H1 (cell line): ENCODE results near the gene ANKRD12. TPM values are rescaled to one million over a fixed set of nuclear protein-coding genes. Genes with fewer than 3 reads are reported as not detected.

Experiments
- CTCF ChIA-PET: fragments of 300-600 bp; sonication (Branson Sonifier 250); formaldehyde crosslinking; loops from one replicate; lab custom pipeline; 2021; ENCODE audit not compliant: partially characterized antibody; lab: Charles Lee
- POLR2A ChIA-PET: fragments of 300-600 bp; sonication (Branson Sonifier 250); formaldehyde crosslinking; loops from one replicate; lab custom pipeline; 2021; ENCODE audit warnings: inconsistent platforms; ENCODE audit not compliant: partially characterized antibody; lab: Charles Lee
- DNase-seq, 2 experiments: peaks; one replicate each; pipeline versions ENCODE4 v3.0.0 to v3.0.0-alpha.2; 2010 to 2022; ENCODE audit warnings: low spot score in 2 of 2, low read depth in 1 of 2, mixed read lengths in 1 of 2
- FAIRE-seq: peaks from 2 replicates; lab custom pipeline; 2011; peaks lifted over from hg19 to GRCh38; lab: Jason Lieb, UNC
- H2AFZ ChIP-seq: 2 replicates; pipeline ENCODE4 v1.8.1; 2012; ENCODE audit warnings: low read length, inconsistent platforms
- H2AK5ac ChIP-seq: 2 replicates; pipeline ENCODE4 v1.6.1; 2013; ENCODE audit warnings: low read depth, low read length
- H2BK120ac ChIP-seq: replicated peaks from 2 replicates; pipeline ENCODE3; 2013; ENCODE audit warnings: low read depth, low read length, inconsistent platforms
- H2BK12ac ChIP-seq: 2 replicates; pipeline ENCODE4 v1.6.1; 2013; ENCODE audit warnings: low read depth, low read length
- H2BK15ac ChIP-seq: 2 replicates; pipeline ENCODE4 v1.6.1; 2013; ENCODE audit warnings: low read length
- H2BK20ac ChIP-seq: 2 replicates; pipeline ENCODE4 v1.6.1; 2013; ENCODE audit warnings: low read length
- H2BK5ac ChIP-seq: 2 replicates; pipeline ENCODE4 v1.6.1; 2013; ENCODE audit warnings: low read depth, low read length
- H3K14ac ChIP-seq: 2 replicates; pipeline ENCODE4 v1.6.1; 2013; ENCODE audit warnings: inconsistent platforms; ENCODE audit not compliant: insufficient read length
- H3K18ac ChIP-seq: 2 replicates; pipeline ENCODE4 v1.6.1; 2013; ENCODE audit warnings: low read length; ENCODE audit errors: extremely low read depth
- H3K23ac ChIP-seq: 2 replicates; pipeline ENCODE4 v1.6.1; 2013; ENCODE audit warnings: inconsistent platforms; ENCODE audit not compliant: insufficient read length
- H3K23me2 ChIP-seq: 2 replicates; pipeline ENCODE4 v1.6.1; 2013; ENCODE audit warnings: low read depth, low read length
- H3K27ac ChIP-seq: 2 replicates; pipeline ENCODE4 v1.6.1; 2011; ENCODE audit warnings: low read depth, low read length, inconsistent platforms
- H3K27me3 ChIP-seq, 4 experiments: replicated peaks in 1 of 4; 1 replicate in 1 of 4; 2 replicates in 3 of 4; pipeline versions ENCODE4 v1.6.1 to v1.8.1; 2011 to 2013; ENCODE audit warnings: low read length in 3 of 4, mild to moderate bottlenecking in 3 of 4, inconsistent platforms in 2 of 4, mixed read lengths in 2 of 4, moderate library complexity in 1 of 4; ENCODE audit not compliant: control insufficient read depth in 3 of 4, insufficient read depth in 3 of 4; ENCODE audit errors: extremely low read depth in 1 of 4
- H3K36me3 ChIP-seq, 4 experiments: 2 replicates each; pipeline versions ENCODE4 v1.6.1 to v1.8.1; 2011 to 2013; ENCODE audit warnings: mild to moderate bottlenecking in 4 of 4, low read length in 3 of 4, moderate library complexity in 2 of 4, control low read depth in 1 of 4, inconsistent platforms in 1 of 4; ENCODE audit not compliant: insufficient read depth in 4 of 4, control insufficient read depth in 2 of 4
- H3K4ac ChIP-seq: replicated peaks from 2 replicates; pipeline ENCODE3; 2013; ENCODE audit warnings: low read length, low read depth, mixed read lengths, inconsistent platforms; ENCODE audit not compliant: insufficient read length
- H3K4me1 ChIP-seq, 4 experiments: replicated peaks in 1 of 4; 1 replicate in 1 of 4; 2 replicates in 3 of 4; pipeline versions ENCODE4 v1.6.1 to v1.8.1; 2011 to 2013; ENCODE audit warnings: low read length in 3 of 4, inconsistent platforms in 2 of 4, mixed read lengths in 1 of 4; ENCODE audit not compliant: insufficient read depth in 4 of 4, control insufficient read depth in 3 of 4
- H3K4me2 ChIP-seq, 2 experiments: 2 replicates each; pipeline versions ENCODE4 v1.6.1 to v1.8.1; 2011 to 2013; ENCODE audit warnings: low read depth in 2 of 2, low read length in 2 of 2, control low read depth in 1 of 2, inconsistent platforms in 1 of 2, mild to moderate bottlenecking in 1 of 2; ENCODE audit not compliant: insufficient read depth in 1 of 2
- H3K4me3 ChIP-seq, 4 experiments: fragments of 200-600, 300-600 bp in 1 of 4; sonication (generic), shearing (Covaris generic), sonication (Bioruptor Twin) in 1 of 4; 2 replicates each; pipeline versions ENCODE4 v1.5.1 to v1.8.1; 2011 to 2016; ENCODE audit warnings: low read length in 4 of 4, low read depth in 3 of 4, control low read depth in 2 of 4, inconsistent platforms in 2 of 4, mild to moderate bottlenecking in 2 of 4, mixed read lengths in 1 of 4, moderate library complexity in 1 of 4; ENCODE audit not compliant: insufficient read depth in 2 of 4; ENCODE audit errors: extremely low read depth in 1 of 4
- H3K56ac ChIP-seq: replicated peaks from 2 replicates; pipeline ENCODE3; 2013; ENCODE audit warnings: low read depth, mild to moderate bottlenecking, mixed read lengths, low read length, inconsistent platforms; ENCODE audit not compliant: insufficient read length
- H3K79me1 ChIP-seq: 2 replicates; pipeline ENCODE4 v1.6.1; 2013; ENCODE audit warnings: low read depth, low read length, control low read depth
- H3K79me2 ChIP-seq, 2 experiments: 2 replicates each; pipeline versions ENCODE4 v1.6.1 to v1.8.1; 2012 to 2013; ENCODE audit warnings: low read length in 2 of 2, mild to moderate bottlenecking in 2 of 2, inconsistent platforms in 1 of 2; ENCODE audit not compliant: insufficient read depth in 2 of 2, control insufficient read depth in 1 of 2
- H3K9ac ChIP-seq, 4 experiments: replicated peaks in 1 of 4; 1 replicate in 1 of 4; 2 replicates in 3 of 4; pipeline versions ENCODE4 v1.6.1 to v1.8.1; 2011 to 2013; ENCODE audit warnings: low read depth in 3 of 4, low read length in 3 of 4, control low read depth in 2 of 4, mild to moderate bottlenecking in 2 of 4, moderate library complexity in 2 of 4, inconsistent platforms in 1 of 4; ENCODE audit errors: extremely low read depth in 1 of 4
- H3K9me3 ChIP-seq, 2 experiments: 2 replicates each; pipeline versions ENCODE4 v1.6.1 to v1.8.1; 2012 to 2013; ENCODE audit warnings: mild to moderate bottlenecking in 2 of 2, moderate library complexity in 2 of 2, control low read depth in 1 of 2, inconsistent platforms in 1 of 2, low read depth in 1 of 2, low read length in 1 of 2, mixed read lengths in 1 of 2; ENCODE audit not compliant: insufficient read depth in 2 of 2
- H4K20me1 ChIP-seq, 2 experiments: replicated peaks in 1 of 2; 2 replicates each; pipeline versions ENCODE3 to v1.8.1; 2011 to 2013; ENCODE audit warnings: inconsistent platforms in 2 of 2, low read length in 2 of 2, mild to moderate bottlenecking in 1 of 2; ENCODE audit not compliant: insufficient read depth in 2 of 2, control insufficient read depth in 1 of 2
- H4K5ac ChIP-seq: 2 replicates; pipeline ENCODE4 v1.6.1; 2013; ENCODE audit warnings: low read length, low read depth, mixed read lengths, inconsistent platforms; ENCODE audit not compliant: insufficient read length
- H4K8ac ChIP-seq: 2 replicates; pipeline ENCODE4 v1.8.0; 2013; ENCODE audit warnings: mild to moderate bottlenecking, moderate library complexity, low read length, inconsistent platforms; ENCODE audit not compliant: insufficient read depth; ENCODE audit errors: extremely low read depth
- H4K91ac ChIP-seq: replicated peaks from 2 replicates; pipeline ENCODE3; 2013; ENCODE audit warnings: low read length, mixed read lengths, inconsistent platforms; ENCODE audit not compliant: insufficient read length
- FOSL1 ChIP-seq: IDR thresholded peaks from 2 replicates; pipeline ENCODE4 v1.6.1; 2011; ENCODE audit warnings: mild to moderate bottlenecking, low read depth, low read length, moderate library complexity; ENCODE audit not compliant: insufficient read depth
- JUND ChIP-seq: IDR thresholded peaks from 2 replicates; pipeline ENCODE4 v1.6.1; 2011; ENCODE audit warnings: mild to moderate bottlenecking, improper control_type of control experiment, low read length
- RXRA ChIP-seq: IDR thresholded peaks from 2 replicates; pipeline ENCODE4 v1.6.1; 2011; ENCODE audit warnings: low read depth, mild to moderate bottlenecking, low read length, moderate library complexity; ENCODE audit not compliant: insufficient read depth
- TAF7 ChIP-seq: optimal IDR thresholded peaks from 2 replicates; pipeline ENCODE3; 2011; ENCODE audit warnings: low read depth, mild to moderate bottlenecking, inconsistent platforms, low read length, moderate library complexity, borderline replicate concordance
- WGBS, 2 experiments: shearing (Covaris generic) in 1 of 2; methylation state at CpG; one replicate each; pipeline versions ENCODE4 v1.1.6 to v1.1.7; 2013 to 2015; ENCODE audit warnings: low lambda C conversion rate in 2 of 2, mixed read lengths in 2 of 2, inconsistent platforms in 1 of 2, low coverage in 1 of 2, missing lambda C conversion rate in 1 of 2; ENCODE audit not compliant: insufficient replicate concordance in 2 of 2, insufficient coverage in 1 of 2, insufficient read length in 1 of 2; ENCODE audit errors: extremely low coverage in 1 of 2, missing lambda C conversion rate in 1 of 2; 5-methylcytosine and 5-hydroxymethylcytosine counted together
- polyA plus RNA-seq, 7 experiments: library from polyadenylated mRNA; depleted of rRNA in 3 of 7; stranded (reverse) in 5 of 7; unstranded in 2 of 7; fragments of >200 nt in 5 of 7; fragments of 200-250 nt in 2 of 7; gene quantifications; 1 replicate in 5 of 7; 2 replicates in 1 of 7; 4 replicates in 1 of 7; pipeline versions ENCODE4 v1.2.1 to v1.2.3, GENCODE V29; 2011 to 2013; ENCODE audit warnings: missing spikeins in 2 of 7, mixed read lengths in 2 of 7
- total RNA-seq: library from RNA; stranded (reverse); fragmentation: NEBNext Ultra II Directional; extraction: Animal tissue kit (Norgen Biotek cat#: 25700); gene quantifications from 2 replicates; pipeline ENCODE4 v1.2.1, GENCODE V29; 2021

The ANKRD12 gene
- total and polyA plus RNA-seq, 2 of the 8 experiments (the other 6 are each of a cell fraction or from before 2014, with no cell fraction given), result 2.6 to 37.9 TPM

- TF ChIP-seq RXRA, result no peak
- no peak for TF ChIP-seq JUND
- TF ChIP-seq FOSL1, result no peak
- no peak for TF ChIP-seq TAF7
- TF ChIP-seq, all 59 proteins: peak for 0
- H2BK120ac ChIP-seq, result no peak overlapping the region
- DNase-seq, result no peak
- CTCF ChIA-PET, result interaction anchor here (0.7 kb wide), 1 partner anchor 25 kb away, joined by 3 read pairs; no protein-coding TSS in a partner anchor
- no peaks in the 10 kb centered on the region for H3K23me2 ChIP-seq
- no peak overlapping the region for H3K9ac ChIP-seq
- H2AK5ac ChIP-seq, result no peak overlapping the region
- no peak overlapping the region for H4K5ac ChIP-seq
- H3K27me3 ChIP-seq, result no peaks in the 10 kb centered on the region
- H4K20me1 ChIP-seq, result no peaks in the 10 kb centered on the region
- peak overlapping the region; percentile 58; the same call in 1 of the 2 replicates for H4K8ac ChIP-seq
- FAIRE-seq, result no peak
- no peak overlapping the region for H3K4me3 ChIP-seq
- WGBS, 2 experiments, result 88% methylated on average over 4 of the region's 4 CpGs; no CpG with 5 or more reads in 1 of the 2 experiments
- H2BK15ac ChIP-seq, result no peak overlapping the region; the same call in 1 of the 2 replicates
- H4K91ac ChIP-seq, result no peak overlapping the region
- H3K27ac ChIP-seq, result no peak overlapping the region
- H3K79me1 ChIP-seq, result no peaks in the 10 kb centered on the region
- H2BK12ac ChIP-seq, result no peak overlapping the region
- H2AFZ ChIP-seq, result no peak overlapping the region
- POLR2A ChIA-PET, result interaction anchor here (1.0 kb wide), 1 partner anchor 13 kb away, joined by 3 read pairs; the partner anchor contains the start of gene TWSG1
- no peaks in the 10 kb centered on the region for H3K79me2 ChIP-seq
- no peak overlapping the region for H3K4ac ChIP-seq
- H3K56ac ChIP-seq, result no peak overlapping the region
- no peaks in the 10 kb centered on the region for H3K9me3 ChIP-seq
- no peaks in the 10 kb centered on the region for H3K36me3 ChIP-seq
- no peaks in the 10 kb centered on the region for H3K4me1 ChIP-seq
- H3K23ac ChIP-seq, result no peak overlapping the region
- no peak overlapping the region for H2BK20ac ChIP-seq
- H2BK5ac ChIP-seq, result no peak overlapping the region
- no peak overlapping the region for H3K4me2 ChIP-seq
- H3K14ac ChIP-seq, result no peak overlapping the region
- H3K18ac ChIP-seq, result no peak overlapping the region
Observed at GRCh38 chr18:9321736-9322135, 185.2 kb downstream of the ANKRD12 start.
